ENCODE results near the gene RREB1. TPM values are rescaled to one million over a fixed set of nuclear protein-coding genes. Genes with fewer than 3 reads are reported as not detected.
"Not testable (repeated sequence)": the region's sequence is repeated elsewhere in the genome, so short reads cannot be mapped to it uniquely, and the experiment has no call there.

The RREB1 gene
- total RNA-seq, 1 experiment from 2014 or later, result 16.2 TPM

GRCh38 chr6:7262746-7263518 lies 155.2 kb downstream of the RREB1 start:
- no peak for DNase-seq (ENCODE audit: low read depth)

DNA sequence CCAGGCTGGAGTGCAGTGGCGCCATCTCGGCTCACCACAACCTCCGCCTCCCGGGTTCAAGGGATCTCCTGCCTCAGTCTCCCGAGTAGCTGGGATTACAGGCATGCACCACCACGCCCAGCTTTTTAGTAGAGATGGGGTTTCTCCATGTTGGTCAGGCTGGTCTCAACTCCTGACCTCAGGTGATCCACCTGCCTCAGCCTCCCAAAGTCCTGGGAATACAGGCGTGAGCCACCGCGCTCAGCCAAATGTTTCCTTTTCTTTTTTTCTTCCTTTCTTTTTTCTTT lies 155.7 kb downstream of the RREB1 start:
- DNase-seq (ENCODE audit: low read depth), result not testable (repeated sequence)

- no peak for DNase-seq (ENCODE audit: low read depth)
These were observed 156.3 kb downstream of the RREB1 start for GRCh38 chr6:7264041-7264440.

DNA sequence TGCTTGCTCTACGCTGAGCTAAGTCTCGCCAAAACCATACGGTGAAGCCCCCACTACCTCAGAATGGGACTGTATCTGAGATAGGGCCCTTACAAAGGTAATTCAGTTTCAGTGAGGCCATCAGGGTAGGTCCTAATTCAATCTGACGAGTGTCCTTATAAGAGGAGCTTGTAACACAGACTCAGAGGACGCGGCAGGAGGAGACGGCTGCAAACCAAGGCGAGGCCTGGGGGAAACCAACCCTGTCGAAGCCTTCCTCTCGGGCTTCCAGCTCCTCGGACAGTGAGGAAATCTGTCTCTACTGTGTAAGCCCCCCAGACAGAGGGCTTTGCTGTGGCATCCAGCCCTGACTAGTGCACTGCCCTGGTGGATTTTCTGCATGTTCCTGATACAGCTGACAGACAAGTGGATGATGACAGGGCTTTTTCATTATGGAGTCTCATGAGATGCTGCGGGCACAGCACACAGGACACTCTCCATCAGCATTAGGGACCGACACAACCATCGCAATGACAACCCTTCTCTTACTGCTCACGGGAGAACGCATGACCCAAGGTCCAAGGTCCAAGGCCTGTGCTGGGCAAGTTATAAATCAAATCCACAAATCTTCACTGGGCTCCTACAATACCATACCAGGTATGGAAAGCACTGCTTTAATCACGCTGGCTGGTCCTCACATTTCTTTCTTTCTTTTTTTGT lies 157.1 kb downstream of the RREB1 start:
- no peak for DNase-seq (ENCODE audit: low read depth)

- not testable (repeated sequence) for DNase-seq (ENCODE audit: low read depth)
These were observed 157.6 kb downstream of the RREB1 start for GRCh38 chr6:7265385-7265726.

DNA sequence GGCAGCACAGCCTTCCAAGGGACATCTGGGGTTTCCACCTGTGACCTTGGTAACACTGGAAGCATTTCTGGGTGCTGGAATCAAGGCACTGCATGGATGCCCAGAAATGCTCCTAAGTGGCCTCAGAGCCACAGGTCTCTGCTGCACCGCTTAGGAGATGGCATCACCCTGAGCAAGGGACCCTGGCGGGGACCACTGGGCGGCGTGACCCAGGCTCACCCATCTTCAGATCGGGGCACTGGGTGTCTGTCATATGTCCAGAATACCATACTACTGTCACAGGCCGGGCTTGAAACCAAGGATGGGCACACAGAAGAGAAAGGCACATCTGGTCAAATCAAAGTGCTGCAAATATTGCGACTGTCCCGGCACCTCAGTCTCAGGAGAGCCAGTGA lies 159.3 kb downstream of the RREB1 start:
- no peak for DNase-seq (ENCODE audit: low read depth)

- peak; percentile 98 for DNase-seq (ENCODE audit: low read depth)
These were observed 159.8 kb downstream of the RREB1 start for GRCh38 chr6:7267466-7268091.

- no peak for DNase-seq (ENCODE audit: low read depth)
These were observed 160.6 kb downstream of the RREB1 start for GRCh38 chr6:7268362-7268761.

GRCh38 chr6:7268816-7269555 lies 161.2 kb downstream of the RREB1 start:
- DNase-seq (ENCODE audit: low read depth), result no peak

GRCh38 chr6:7269816-7270215 lies 162.1 kb downstream of the RREB1 start:
- DNase-seq (ENCODE audit: low read depth), result no peak

- no peak for DNase-seq (ENCODE audit: low read depth)
These were observed 162.8 kb downstream of the RREB1 start for GRCh38 chr6:7270320-7271204.

DNA sequence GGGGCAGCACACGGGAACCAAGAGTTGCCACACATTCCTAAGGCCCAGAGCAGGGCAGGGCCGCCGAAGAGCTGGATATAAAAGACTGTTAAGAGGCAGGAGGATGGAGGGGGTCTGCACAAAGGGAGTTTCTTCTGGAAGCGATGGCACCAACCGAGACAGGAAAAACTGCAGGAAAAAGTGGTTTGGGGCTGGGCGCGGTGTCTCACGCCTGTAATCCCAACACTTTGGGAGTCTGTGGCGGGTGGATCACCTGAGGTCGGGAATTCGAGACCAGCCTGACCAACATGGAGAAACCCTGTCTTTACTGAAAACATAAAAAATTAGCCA lies 163.4 kb downstream of the RREB1 start:
- DNase-seq (ENCODE audit: low read depth), result no peak

DNA sequence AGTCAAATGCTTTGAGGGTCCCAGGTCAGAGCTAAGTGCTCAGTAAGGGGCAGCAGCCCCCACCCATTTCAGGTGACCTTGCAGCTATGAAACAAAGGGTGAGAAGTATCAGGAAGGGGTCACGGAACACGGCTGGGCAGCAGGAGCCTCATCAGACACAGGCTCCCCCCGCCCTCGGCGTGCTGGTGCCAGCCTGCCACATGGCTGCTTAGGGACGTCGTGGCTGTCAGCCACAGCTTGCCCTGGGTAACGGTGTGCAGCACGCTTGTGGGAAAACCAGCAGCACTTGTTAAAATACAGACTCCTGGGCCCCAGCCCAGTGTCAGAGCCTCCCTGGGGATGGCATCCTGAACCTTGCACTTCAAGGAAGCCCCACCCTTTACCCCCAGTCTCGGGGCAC lies 165.9 kb downstream of the RREB1 start:
- DNase-seq (ENCODE audit: low read depth), result no peak

DNA sequence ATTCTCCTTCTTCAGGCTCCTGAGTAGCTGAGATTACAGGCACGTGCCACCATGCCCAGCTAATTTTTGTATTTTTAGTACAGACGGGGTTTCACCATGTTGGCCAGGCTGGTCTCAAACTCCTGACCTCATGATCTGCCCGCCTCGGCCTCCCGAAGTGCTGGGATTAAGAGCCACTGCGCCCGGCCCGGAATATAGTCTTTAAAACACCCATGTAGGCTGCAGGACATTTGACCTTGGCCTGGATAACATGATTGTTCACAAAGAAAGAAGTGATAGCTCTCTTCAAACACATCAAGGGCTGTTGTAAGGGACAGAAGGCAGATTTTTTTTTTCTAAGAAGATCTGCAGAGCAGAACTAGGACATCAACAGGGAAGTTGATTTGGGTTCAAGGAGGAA lies 166.8 kb downstream of the RREB1 start:
- not testable (repeated sequence) for DNase-seq (ENCODE audit: low read depth)

GRCh38 chr6:7276199-7276524 lies 168.4 kb downstream of the RREB1 start:
- no peak for DNase-seq (ENCODE audit: low read depth)

DNA sequence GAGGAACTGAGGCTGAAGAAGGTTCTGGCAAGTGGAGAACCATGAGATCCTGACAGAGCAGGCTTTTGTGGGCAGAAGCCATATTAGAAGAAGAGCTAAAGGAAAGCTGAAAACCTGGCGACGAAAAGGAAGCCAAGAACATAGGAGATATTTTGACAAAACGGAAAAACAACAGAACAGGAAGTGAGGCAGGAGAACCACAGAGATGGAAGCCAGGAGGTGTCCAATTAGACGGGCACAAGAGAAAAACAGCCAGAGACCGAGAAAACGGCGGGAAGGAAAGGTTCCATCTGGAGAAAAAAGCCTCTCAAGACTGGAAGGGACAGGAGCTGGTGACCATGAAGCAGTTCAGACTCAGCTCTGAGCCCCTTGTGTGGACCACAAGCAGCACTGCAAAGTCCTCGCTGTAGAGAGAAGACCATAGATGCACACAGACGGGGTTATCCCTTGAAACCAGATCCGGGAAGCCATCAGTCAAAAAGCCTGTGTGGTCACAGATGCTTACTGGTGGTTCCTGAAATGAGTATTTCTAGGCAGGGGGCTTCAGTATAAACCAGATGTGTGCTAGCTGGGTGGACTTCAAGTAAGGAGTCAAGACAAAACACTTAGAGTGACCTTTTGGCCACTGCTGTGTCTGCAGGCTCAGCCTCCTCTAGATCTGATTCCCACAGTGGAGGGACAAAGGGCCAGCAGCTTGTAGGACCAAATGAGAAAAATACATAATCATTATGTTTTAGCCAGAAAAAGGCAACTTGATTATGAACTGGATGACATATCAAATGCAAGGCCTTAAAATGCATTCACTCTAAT lies 174.5 kb downstream of the RREB1 start:
- no peak for DNase-seq (ENCODE audit: low read depth)

DNA sequence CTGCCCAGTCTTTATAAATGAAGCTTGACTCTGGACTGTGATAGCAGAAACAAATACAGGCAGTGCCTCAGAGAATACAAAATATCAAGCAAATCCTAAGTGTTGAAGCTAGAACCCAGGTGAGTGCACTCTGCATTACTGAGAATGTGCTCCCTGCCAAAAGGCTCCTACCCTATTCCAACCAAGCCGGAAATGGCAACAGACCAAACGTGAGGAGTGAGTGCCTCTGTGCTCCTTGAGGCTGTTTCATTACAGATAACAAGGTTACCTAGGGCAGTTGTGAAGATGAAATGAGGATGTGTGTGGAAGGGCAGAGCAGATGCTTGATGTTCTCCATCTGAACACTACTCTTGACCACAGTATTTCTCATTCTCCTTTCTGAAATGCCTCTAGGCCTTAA lies 175.9 kb downstream of the RREB1 start:
- DNase-seq (ENCODE audit: low read depth), result no peak

DNA sequence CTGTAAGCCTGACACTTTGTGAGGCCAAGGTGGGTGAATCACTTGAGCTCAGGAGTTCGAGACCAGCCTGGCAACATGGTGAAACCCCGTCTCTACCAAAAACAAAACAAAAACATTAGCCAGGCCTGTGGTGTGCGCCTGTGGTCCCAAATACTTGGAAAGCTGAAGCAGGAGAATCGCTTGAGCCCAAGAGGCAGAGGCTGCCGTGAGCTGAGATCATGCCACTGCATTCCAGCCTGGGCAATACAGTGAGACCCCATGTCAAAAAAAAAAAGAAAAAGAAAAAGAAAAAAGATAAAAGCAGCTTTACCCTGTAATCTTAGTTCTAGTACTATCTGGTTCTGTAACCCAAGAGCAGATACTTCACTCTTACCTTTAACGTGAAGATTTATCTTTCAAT lies 177.7 kb downstream of the RREB1 start:
- no peak for DNase-seq (ENCODE audit: low read depth)

DNA sequence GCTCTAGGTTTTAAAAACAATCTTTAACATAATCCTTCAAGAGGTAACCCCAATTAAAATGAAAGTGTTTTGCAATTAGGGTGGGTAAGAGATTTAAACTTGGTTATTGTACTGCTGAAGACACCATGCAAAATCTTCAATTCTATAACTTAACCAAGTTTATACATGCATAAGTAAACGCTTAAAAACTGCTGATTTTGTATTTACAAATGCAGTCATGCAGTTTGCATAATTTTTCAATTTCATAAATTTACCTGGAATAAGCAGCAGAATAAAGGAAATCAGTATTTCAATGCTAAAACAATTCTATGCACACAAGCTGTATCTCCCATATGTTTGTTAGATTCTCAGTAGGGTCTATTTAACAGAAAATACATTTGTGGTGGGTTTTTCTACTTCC lies 182.3 kb downstream of the RREB1 start:
- DNase-seq (ENCODE audit: low read depth), result no peak

DNA sequence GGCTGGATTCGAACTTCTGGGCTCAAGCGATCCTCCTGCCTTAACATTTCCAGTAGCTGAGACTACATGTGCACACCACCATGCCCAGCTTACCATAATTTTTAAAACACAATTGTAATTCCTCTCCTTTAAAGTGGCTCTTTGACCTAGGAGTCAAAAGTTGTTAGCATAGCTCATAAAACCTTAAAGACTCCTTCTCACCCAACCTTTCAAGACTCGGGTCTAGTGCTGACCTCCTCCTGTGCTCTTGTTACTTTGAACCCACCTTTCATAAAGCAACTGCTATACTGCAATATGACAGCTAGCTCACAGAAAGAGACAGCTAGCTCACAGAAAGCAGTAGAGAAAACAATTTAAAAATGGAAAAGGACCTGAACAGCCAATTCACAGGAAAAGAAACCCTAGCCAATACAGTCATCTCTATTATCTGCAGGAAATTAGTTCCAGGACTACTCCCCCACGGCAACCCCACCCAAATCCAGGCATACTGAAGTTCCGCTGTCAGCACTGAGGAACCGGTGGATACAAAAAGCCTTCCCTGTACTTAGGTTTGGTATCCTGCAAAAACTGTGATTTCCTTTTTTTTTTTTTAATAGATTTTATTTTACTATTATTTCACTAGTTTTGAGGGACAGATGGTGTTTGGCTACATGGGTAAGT lies 185.0 kb downstream of the RREB1 start:
- no peak for DNase-seq (ENCODE audit: low read depth)

DNA sequence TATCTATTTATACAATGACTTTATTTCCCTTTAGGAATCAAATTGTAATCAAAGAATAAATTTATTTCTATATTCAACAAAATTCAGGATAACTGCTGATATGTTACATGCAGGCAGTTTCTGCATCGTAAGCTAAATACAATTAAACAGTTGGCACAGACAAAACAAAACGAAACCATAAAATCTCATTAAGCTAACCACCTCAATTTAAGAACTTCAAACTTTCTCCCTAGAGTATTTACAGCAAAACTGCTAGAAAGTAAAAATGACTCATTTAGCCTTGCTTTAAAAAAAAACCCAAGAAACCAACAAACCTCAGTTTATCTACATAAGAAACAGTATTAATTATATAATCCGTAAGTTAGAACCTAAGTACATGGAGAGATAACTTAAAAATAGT lies 188.2 kb downstream of the RREB1 start:
- no peak for DNase-seq (ENCODE audit: low read depth)

Data from M059J (cell line).